Left ventricle myocardium inferior (tissue), 1 donor: Measurements from ENCODE around the gene TCEA2. TPM values are rescaled to one million over a fixed set of nuclear protein-coding genes. Genes with fewer than 3 reads are reported as not detected.

Experiments
- DNase-seq: peaks from one replicate; pipeline ENCODE4 v3.0.0-alpha.2; 2020
- H3K27ac ChIP-seq: fragments of 200-600 bp; replicated peaks from 2 replicates; pipeline ENCODE4 v1.8.0; 2021
- H3K27me3 ChIP-seq: fragments of 200-600 bp; 2 replicates; pipeline ENCODE4 v1.8.0; 2021; ENCODE audit warnings: low read depth
- H3K36me3 ChIP-seq: fragments of 200-600 bp; 2 replicates; pipeline ENCODE4 v1.8.0; 2021
- H3K4me1 ChIP-seq: fragments of 200-600 bp; 2 replicates; pipeline ENCODE4 v1.8.0; 2021
- H3K4me3 ChIP-seq: fragments of 200-600 bp; 2 replicates; pipeline ENCODE4 v1.8.0; 2021; ENCODE audit warnings: mild to moderate bottlenecking, moderate library complexity
- H3K9me3 ChIP-seq: fragments of 200-600 bp; replicated peaks from 2 replicates; pipeline ENCODE4 v1.8.0; 2021
- CTCF ChIP-seq: fragments of 200-600 bp; IDR thresholded peaks from 2 replicates; pipeline ENCODE4 v1.8.0; 2021; ENCODE audit warnings: antibody characterized with exemption, mild to moderate bottlenecking, borderline replicate concordance
- intact Hi-C: fragments of 100-400 bp; cut with micrococcal nuclease; formaldehyde crosslinking; loops from one replicate; pipeline ENCODE4 v1.11.0; 2022
- total RNA-seq: library from RNA; stranded (reverse); fragmentation: NEBNext Ultra II Directional; extraction: Animal tissue kit (Norgen Biotek cat#: 25700); gene quantifications from one replicate; pipeline ENCODE4 v1.2.1, GENCODE V29; 2021
- donor health status: DM: no; HTN: yes; CAD: no; lungs with severe emphysema.

TCEA2 gene
- total RNA-seq, 1 donor from 2014 or later = 38.9 TPM

GRCh38 chr20:64064145-64064698, 1.2 kb downstream of the TCEA2 start:
- DNase-seq = no peak
- Histone ChIP-seq H3K36me3 (no peaks in the 10 kb centered on the region), H3K9me3 (no peaks in the 10 kb centered on the region), H3K4me1 (peaks cover 34% of the 10 kb centered on the region), H3K27ac (peak overlapping the region; percentile 91), H3K4me3 (peak overlapping the region; percentile 98), H3K27me3 (no peaks in the 10 kb centered on the region)
- no peak for TF ChIP-seq CTCF
- intact Hi-C loops = no loop called here

DNA sequence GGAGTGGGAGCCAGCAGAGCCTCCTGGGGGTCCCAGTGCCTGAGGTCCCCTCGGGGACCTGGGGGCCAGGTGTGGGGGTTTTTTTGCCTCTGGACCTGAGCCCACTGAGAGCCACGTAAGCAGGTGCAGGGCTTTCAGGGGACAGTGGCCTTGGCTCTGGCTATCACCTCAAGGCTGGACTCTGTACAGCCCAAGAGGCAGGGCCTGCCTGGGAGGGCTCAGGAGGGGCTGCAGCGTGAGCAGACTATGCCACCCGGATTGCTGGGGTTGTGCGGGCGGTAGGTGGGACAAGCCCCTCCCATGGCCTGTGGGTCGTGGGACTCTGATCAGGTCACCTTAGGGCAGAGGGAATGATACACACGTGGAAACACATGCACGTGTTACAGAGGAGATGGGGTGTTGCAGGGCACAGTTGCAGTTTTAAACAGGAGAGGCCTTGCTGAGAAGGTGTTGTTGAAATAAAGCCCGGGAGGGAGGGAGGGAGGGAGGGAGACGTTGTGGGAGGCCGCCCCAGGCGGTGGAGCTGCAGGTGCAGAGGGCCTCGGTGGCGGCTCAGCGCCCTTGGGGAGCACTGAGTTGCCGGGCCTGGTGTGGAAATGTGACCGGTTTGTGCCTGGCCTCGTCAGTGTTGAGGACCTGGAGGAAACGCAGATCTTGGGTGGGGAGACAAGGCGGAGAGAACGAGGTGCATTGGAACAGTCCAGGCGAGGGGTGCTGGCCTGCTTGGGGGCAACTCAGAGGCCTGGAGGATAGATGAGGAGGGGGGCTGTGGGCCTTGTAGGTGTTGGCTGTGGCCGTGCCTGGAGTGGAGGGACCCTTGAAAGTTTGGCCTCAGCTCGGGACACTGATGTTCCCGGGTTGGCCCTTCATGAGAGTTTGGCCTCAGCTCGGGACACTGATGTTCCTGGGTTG, 2.3 kb downstream of the TCEA2 start:
- TF ChIP-seq CTCF = no peak
- intact Hi-C loops = no loop called here
- Histone ChIP-seq H3K27ac (no peak overlapping the region), H3K36me3 (no peaks in the 10 kb centered on the region), H3K4me1 (peaks cover 34% of the 10 kb centered on the region), H3K4me3 (no peak overlapping the region), H3K9me3 (no peaks in the 10 kb centered on the region), H3K27me3 (no peaks in the 10 kb centered on the region)
- no peak for DNase-seq

GRCh38 chr20:64065974-64066343, 3.0 kb downstream of the TCEA2 start:
- H3K27me3 ChIP-seq = no peaks in the 10 kb centered on the region
- TF ChIP-seq CTCF = no peak
- intact Hi-C loops = no loop called here
- H3K9me3 ChIP-seq = no peaks in the 10 kb centered on the region
- no peak for DNase-seq
- no peak overlapping the region for H3K27ac ChIP-seq
- no peaks in the 10 kb centered on the region for H3K36me3 ChIP-seq
- H3K4me3 ChIP-seq = no peak overlapping the region
- H3K4me1 ChIP-seq = peaks cover 34% of the 10 kb centered on the region

GRCh38 chr20:64067005-64067632, 4.1 kb downstream of the TCEA2 start:
- intact Hi-C loops = no loop called here

More at GRCh38 chr20:64067005-64067632, 4.1 kb downstream of the TCEA2 start:
- DNase-seq = no peak
- H3K4me3 ChIP-seq = no peak overlapping the region
- no peak for TF ChIP-seq CTCF
- H3K36me3 ChIP-seq = peaks cover under 1% of the 10 kb centered on the region
- no peaks in the 10 kb centered on the region for H3K9me3 ChIP-seq
- peaks cover 32% of the 10 kb centered on the region for H3K4me1 ChIP-seq
- H3K27me3 ChIP-seq = no peaks in the 10 kb centered on the region
- no peak overlapping the region for H3K27ac ChIP-seq
